Adrenal gland (tissue), 12 donors: ENCODE results near the gene ACBD6. TPM values are rescaled to one million over a fixed set of nuclear protein-coding genes. Genes with fewer than 3 reads are reported as not detected.

Source experiments
- DNase-seq, 7 donors: peaks; one replicate each; pipeline ENCODE4 v3.0.0-alpha.2; 2019 to 2020
- H3K27ac ChIP-seq, 5 donors: fragments of 200-600 bp; sonication (generic) in 4 of 5; 1 replicate in 3 of 5; 2 replicates in 2 of 5; pipeline versions ENCODE4 v1.5.1 to v1.8.0; 2016 to 2020; ENCODE audit warnings: mild to moderate bottlenecking in 1 of 5
- H3K27me3 ChIP-seq: fragments of 200-600 bp; 2 replicates; pipeline ENCODE4 v1.8.0; 2021
- H3K36me3 ChIP-seq, 2 donors: fragments of 200-600 bp; replicated peaks in 1 of 2; 1 replicate in 1 of 2; 2 replicates in 1 of 2; pipeline versions ENCODE4 v1.5.1 to v1.8.0; 2018 to 2022
- H3K4me1 ChIP-seq, 2 donors: fragments of 200-600 bp; replicated peaks in 1 of 2; 1 replicate in 1 of 2; 2 replicates in 1 of 2; pipeline versions ENCODE4 v1.5.1 to v1.8.0; 2018 to 2021
- H3K4me3 ChIP-seq, 4 donors: fragments of 200-600 bp; sonication (generic) in 3 of 4; one replicate each; pipeline ENCODE4 v1.5.1; 2016 to 2018
- H3K9me3 ChIP-seq, 3 donors: fragments of 200-600 bp; sonication (generic) in 1 of 3; replicated peaks in 1 of 3; 1 replicate in 2 of 3; 2 replicates in 1 of 3; pipeline versions ENCODE4 v1.5.1 to v1.8.0; 2016 to 2021
- CTCF ChIP-seq, 6 experiments: fragments of 450-650 bp in 4 of 6; fragments of 200-600 bp in 2 of 6; sonication (generic) in 1 of 6; IDR thresholded peaks; 1 replicate in 5 of 6; 2 replicates in 1 of 6; pipeline versions ENCODE4 v1.5.1 to v1.8.0; 2016 to 2021; ENCODE audit warnings: antibody characterized with exemption in 6 of 6, mild to moderate bottlenecking in 2 of 6, moderate library complexity in 1 of 6
- POLR2A ChIP-seq, 2 donors: fragments of 450-650 bp; IDR thresholded peaks; one replicate each; pipeline ENCODE4 v1.6.1; 2017; ENCODE audit warnings: antibody characterized with exemption in 2 of 2, mild to moderate bottlenecking in 2 of 2, moderate library complexity in 1 of 2
- WGBS, 4 donors: extraction: QIAGEN DNeasy Blood & Tissue Kit in 2 of 4; methylation state at CpG; one replicate each; pipeline versions ENCODE4 v1.1.5 to v1.1.7; 2013 to 2017; 5-methylcytosine and 5-hydroxymethylcytosine counted together
- intact Hi-C, 2 donors: fragments of 100-400 bp; cut with DNase I; formaldehyde crosslinking; loops; one replicate each; pipeline versions ENCODE4 v1.14.1 to v1.15.0; 2022 to 2023
- polyA plus RNA-seq, 3 donors: library from polyadenylated mRNA; stranded (reverse); fragments of 200-250 nt in 2 of 3; fragments of 350-450 nt in 1 of 3; fragmentation: Illumina TruSeq in 1 of 3; extraction: RNeasy Lipid Tissue Mini Kit (QIAGEN cat#74804) in 1 of 3; gene quantifications; one replicate each; pipeline ENCODE4 v1.2.3, GENCODE V29; 2013 to 2014
- total RNA-seq, 9 donors: library from RNA; depleted of rRNA in 4 of 9; stranded (reverse); fragments of >200 nt in 4 of 9; fragments of 120-200 nt in 1 of 9; fragmentation: NEBNext Ultra II Directional in 1 of 9; extraction: Animal tissue kit (Norgen Biotek cat#: 25700) in 1 of 9; gene quantifications; one replicate each; pipeline versions ENCODE4 v1.1.0 to v1.2.4, GENCODE V29; 2013 to 2023
- donor health status: healthy with polysubstance abuse.
- donor health status: Bipolar disorder and iron deficiency.
- donor health status: DM: yes; HTN: yes; CAD: no.
- donor health status: DM: no; HTN: no; CAD: no.
- donor health status: DM: no; HTN: no; CAD: no.
- donor health status: DM: yes; HTN: yes; CAD: no.

Gene ACBD6
- total and polyA plus RNA-seq, 12 donors = 28.7 to 75.1 (median 36.6) TPM

GRCh38 chr1:180248176-180248575 lies 254.2 kb downstream of the ACBD6 start:
- intact Hi-C loops = no loop called here
- 88 to 93% (median 92%) methylated on average over 5 to 7 of the region's 7 CpGs for WGBS, 4 donors
- Histone ChIP-seq H3K9me3 (no peaks in the 10 kb centered on the region), H3K4me3 (no peak overlapping the region), H3K36me3 (no peaks in the 10 kb centered on the region), H3K27ac (no peak overlapping the region), H3K27me3 (peaks cover 16% of the 10 kb centered on the region), H3K4me1 (no peaks in the 10 kb centered on the region)
- DNase-seq = no peak
- TF ChIP-seq CTCF (IDR thresholded peaks at IDR 0.05) = no peak
- TF ChIP-seq POLR2A (IDR thresholded peaks at IDR 0.05) = no peak

GRCh38 chr1:180247580-180247979 lies 254.8 kb downstream of the ACBD6 start:
- intact Hi-C loops = no loop called here
- WGBS, 4 donors = 87 to 95% (median 91%) methylated on average over 4 of the region's 4 CpGs
- peaks cover 19% of the 10 kb centered on the region for H3K27me3 ChIP-seq

DNA sequence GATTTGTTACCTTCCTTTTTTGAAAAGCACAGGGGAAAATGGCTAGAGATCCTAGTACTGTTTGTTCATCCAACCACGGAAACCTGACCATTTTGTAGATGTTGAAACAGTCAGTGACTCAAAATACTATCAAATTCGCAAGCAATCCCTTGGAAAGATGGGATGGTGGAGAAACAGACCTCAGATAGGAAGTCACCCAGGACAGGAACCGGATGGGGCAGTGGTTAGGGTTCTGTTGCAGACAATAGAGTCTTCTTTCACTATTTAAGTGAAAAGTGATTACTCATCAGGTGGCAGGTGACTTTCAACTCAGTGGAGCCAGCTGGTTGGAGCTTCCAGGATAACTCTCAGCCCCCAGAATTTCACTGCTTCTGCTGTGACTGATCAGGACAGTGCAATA lies 255.3 kb downstream of the ACBD6 start:
- no peak for DNase-seq
- H3K9me3 ChIP-seq = no peaks in the 10 kb centered on the region
- WGBS, 4 donors = 76 to 85% (median 82%) methylated on average over 3 of the region's 3 CpGs
- intact Hi-C loops = no loop called here
- no peak overlapping the region for H3K27ac ChIP-seq
- no peak overlapping the region for H3K4me3 ChIP-seq
- H3K4me1 ChIP-seq = no peaks in the 10 kb centered on the region
- no peaks in the 10 kb centered on the region for H3K36me3 ChIP-seq
- TF ChIP-seq POLR2A (IDR thresholded peaks at IDR 0.05) (no peak), CTCF (IDR thresholded peaks at IDR 0.05) (no peak)
- peaks cover 19% of the 10 kb centered on the region for H3K27me3 ChIP-seq

More at GRCh38 chr1:180247580-180247979, 254.8 kb downstream of the ACBD6 start:
- Histone ChIP-seq H3K9me3 (no peaks in the 10 kb centered on the region), H3K36me3 (no peaks in the 10 kb centered on the region), H3K4me1 (no peaks in the 10 kb centered on the region), H3K27ac (no peak overlapping the region), H3K4me3 (no peak overlapping the region)
- DNase-seq = no peak
- TF ChIP-seq CTCF (IDR thresholded peaks at IDR 0.05) (no peak), POLR2A (IDR thresholded peaks at IDR 0.05) (no peak)

DNA sequence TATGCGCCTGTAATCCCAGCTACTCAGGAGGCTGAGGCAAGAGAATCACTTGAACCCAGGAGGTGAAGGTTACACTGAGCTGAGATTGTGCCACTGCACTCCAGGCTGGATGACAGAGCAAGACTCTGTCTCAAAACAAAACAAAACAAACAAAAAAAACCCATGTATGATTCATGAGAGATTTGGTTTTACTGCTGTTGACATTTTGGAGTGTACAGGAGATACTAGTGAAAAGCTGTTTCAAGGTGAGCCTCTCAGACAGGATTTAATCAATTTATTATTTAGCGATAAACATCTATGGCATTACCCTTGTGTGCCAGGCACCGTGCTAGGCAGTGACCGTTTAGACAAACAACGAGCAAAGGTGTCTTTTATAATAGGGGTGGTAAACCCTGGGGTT lies 255.8 kb downstream of the ACBD6 start:
- Histone ChIP-seq H3K4me1 (no peaks in the 10 kb centered on the region), H3K27me3 (peaks cover 19% of the 10 kb centered on the region), H3K4me3 (no peak overlapping the region), H3K36me3 (no peaks in the 10 kb centered on the region), H3K27ac (no peak overlapping the region), H3K9me3 (no peaks in the 10 kb centered on the region)
- WGBS, 4 donors = 91 to 96% (median 92%) methylated on average over 5 of the region's 5 CpGs
- intact Hi-C loops = no loop called here
- no peak for TF ChIP-seq CTCF (IDR thresholded peaks at IDR 0.05)
- no peak for TF ChIP-seq POLR2A (IDR thresholded peaks at IDR 0.05)
- no peak for DNase-seq
